Measurements from ENCODE around the gene CCDC148.

GRCh38 chr2:158221063-158222020 is 235.2 kb downstream of the CCDC148 start:
- TF ChIP-seq CTCF (IDR thresholded peaks at IDR 0.05) = no peak
- no peak for TF ChIP-seq EZH2 (IDR thresholded peaks at IDR 0.05; ENCODE audit: borderline replicate concordance, insufficient read depth, low read depth, low read length, poor library complexity, severe bottlenecking)
